ENCODE measurements around the gene CTNNA3.

- no peak for TF ChIP-seq CTCF (IDR thresholded peaks at IDR 0.05; ENCODE audit: insufficient read depth, low read length, poor library complexity, severe bottlenecking)
- TF ChIP-seq EZH2phosphoT487 (conservative IDR thresholded peaks at IDR 0.05; ENCODE audit: low read length) = no peak
These were observed 1637.4 kb downstream of the CTNNA3 start for GRCh38 chr10:66058594-66058993.
